Right atrium auricular region (tissue), 2 donors: ENCODE results near the gene PRR36. TPM values are rescaled to one million over a fixed set of nuclear protein-coding genes. Genes with fewer than 3 reads are reported as not detected.

Source experiments
- DNase-seq: peaks from one replicate; pipeline ENCODE4 v3.0.0-alpha.2; 2019; ENCODE audit warnings: low spot score
- H3K27ac ChIP-seq, 2 donors: fragments of 200-600 bp; sonication (generic); 1 replicate in 1 of 2; 2 replicates in 1 of 2; pipeline ENCODE4 v1.5.1; 2016 to 2019
- H3K27me3 ChIP-seq, 2 donors: fragments of 200-600 bp; sonication (generic); one replicate each; pipeline versions ENCODE4 v1.5.1 to v1.6.0; 2017 to 2019
- H3K36me3 ChIP-seq: fragments of 200-600 bp; sonication (generic); one replicate; pipeline ENCODE4 v1.5.1; 2016
- H3K4me1 ChIP-seq, 2 donors: fragments of 200-600 bp; sonication (generic); one replicate each; pipeline versions ENCODE4 v1.5.1 to v1.6.0; 2017 to 2019
- H3K4me3 ChIP-seq, 2 donors: fragments of 200-600 bp; sonication (generic); 1 replicate in 1 of 2; 2 replicates in 1 of 2; pipeline ENCODE4 v1.5.1; 2017 to 2019; ENCODE audit warnings: mild to moderate bottlenecking in 1 of 2, moderate library complexity in 1 of 2
- H3K9me3 ChIP-seq, 2 donors: fragments of 200-600 bp; sonication (generic); one replicate each; pipeline ENCODE4 v1.5.1; 2019
- CTCF ChIP-seq, 2 donors: fragments of 200-600 bp; sonication (generic); IDR thresholded peaks; one replicate each; pipeline ENCODE4 v1.5.1; 2019; ENCODE audit warnings: antibody characterized with exemption in 2 of 2
- total RNA-seq, 2 donors: library from RNA; depleted of rRNA; stranded (reverse); fragments of >200 nt; gene quantifications; one replicate each; pipeline ENCODE4 v1.1.0, GENCODE V29; 2016

PRR36 gene
- total RNA-seq, 2 donors from 2014 or later = not detected

- no peak overlapping the region for H3K27ac ChIP-seq
- no peaks in the 10 kb centered on the region for H3K9me3 ChIP-seq
- H3K36me3 ChIP-seq = no peaks in the 10 kb centered on the region
- no peaks in the 10 kb centered on the region for H3K4me1 ChIP-seq
- TF ChIP-seq CTCF (IDR thresholded peaks at IDR 0.05) = no peak
- H3K27me3 ChIP-seq = no peaks in the 10 kb centered on the region
- H3K4me3 ChIP-seq = no peak overlapping the region
- DNase-seq = no peak
Observed at GRCh38 chr19:7879836-7880235, 5.6 kb upstream of the PRR36 start.

GRCh38 chr19:7879111-7879807 lies 5.1 kb upstream of the PRR36 start:
- no peak for TF ChIP-seq CTCF (IDR thresholded peaks at IDR 0.05)
- Histone ChIP-seq H3K4me1 (peaks cover 0 to 4% of the 10 kb centered on the region in 2 donors), H3K36me3 (no peaks in the 10 kb centered on the region), H3K27me3 (no peaks in the 10 kb centered on the region), H3K27ac (no peak overlapping the region), H3K9me3 (no peaks in the 10 kb centered on the region), H3K4me3 (no peak overlapping the region)
- DNase-seq = no peak

GRCh38 chr19:7877249-7877836 lies 3.2 kb upstream of the PRR36 start:
- Histone ChIP-seq H3K4me1 (peaks cover 0 to 17% of the 10 kb centered on the region in 2 donors), H3K4me3 (no peak overlapping the region), H3K27ac (no peak overlapping the region), H3K27me3 (peaks cover 0 to 5% of the 10 kb centered on the region in 2 donors), H3K36me3 (no peaks in the 10 kb centered on the region), H3K9me3 (no peaks in the 10 kb centered on the region)
- TF ChIP-seq CTCF (IDR thresholded peaks at IDR 0.05) = no peak
- DNase-seq = no peak

GRCh38 chr19:7874897-7875273 lies 695 bp upstream of the PRR36 start:
- Histone ChIP-seq H3K27me3 (peaks cover 0 to 5% of the 10 kb centered on the region in 2 donors), H3K9me3 (no peaks in the 10 kb centered on the region), H3K4me3 (peak overlapping the region; percentile 30 to 50), H3K36me3 (no peaks in the 10 kb centered on the region), H3K27ac (no peak overlapping the region), H3K4me1 (peaks cover 0 to 32% of the 10 kb centered on the region in 2 donors)
- TF ChIP-seq CTCF (IDR thresholded peaks at IDR 0.05) = no peak
- DNase-seq = no peak

GRCh38 chr19:7873304-7874075 lies 700 bp downstream of the PRR36 start:
- Histone ChIP-seq H3K4me1 (peaks cover 0 to 46% of the 10 kb centered on the region in 2 donors), H3K27ac (no peak overlapping the region), H3K27me3 (peaks cover 0 to 5% of the 10 kb centered on the region in 2 donors), H3K36me3 (no peaks in the 10 kb centered on the region), H3K4me3 (peak overlapping the region; percentile 30 to 50), H3K9me3 (no peaks in the 10 kb centered on the region)
- no peak for DNase-seq
- TF ChIP-seq CTCF (IDR thresholded peaks at IDR 0.05) = no peak
